ENCODE data around the gene TCERG1L.

DNA sequence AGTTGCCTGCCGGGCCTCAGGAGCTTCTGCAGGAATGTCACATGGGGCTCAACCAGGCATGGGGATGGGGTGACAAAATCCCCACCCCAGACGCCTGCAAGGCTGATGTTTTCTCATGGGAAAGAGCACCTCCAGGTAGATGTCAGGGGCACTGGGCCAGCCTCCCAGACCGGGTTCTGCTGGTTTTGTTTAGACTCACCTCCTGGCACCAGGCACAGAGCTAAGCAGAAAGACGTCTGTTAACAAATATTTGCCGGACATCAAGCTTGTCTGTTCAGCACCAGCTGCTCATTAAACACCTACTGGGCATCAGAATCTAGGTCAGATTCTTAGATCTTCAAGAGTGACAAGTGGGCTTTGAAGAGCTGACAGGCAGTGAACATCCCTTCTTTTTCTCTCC lies 34.9 kb upstream of the TCERG1L start:
- no peak for TF ChIP-seq POLR2A (IDR thresholded peaks at IDR 0.05; ENCODE audit: low read depth, low read length)
- no peak for TF ChIP-seq TAF1 (IDR thresholded peaks at IDR 0.05; ENCODE audit: borderline replicate concordance, low read depth, low read length)
